Osteocyte (in vitro differentiated cells): ENCODE results near the gene ZNF423. TPM values are rescaled to one million over a fixed set of nuclear protein-coding genes. Genes with fewer than 3 reads are reported as not detected.

Experiments used
- DNase-seq: peaks from one replicate; pipeline ENCODE4 v3.0.0; 2021; ENCODE audit warnings: mixed read lengths; ENCODE audit not compliant: unreplicated experiment; ENCODE audit errors: extremely low spot score
- H3K27ac Mint-ChIP-seq: one replicate; pipeline ENCODE4 v1.8.0; 2021; ENCODE audit warnings: mild to moderate bottlenecking, mixed read lengths; ENCODE audit not compliant: unreplicated experiment
- H3K27me3 Mint-ChIP-seq: one replicate; pipeline ENCODE4 v1.8.0; 2021; ENCODE audit warnings: mixed read lengths; ENCODE audit not compliant: unreplicated experiment
- H3K36me3 Mint-ChIP-seq: one replicate; pipeline ENCODE4 v1.8.0; 2021; ENCODE audit warnings: mixed read lengths; ENCODE audit not compliant: unreplicated experiment
- H3K4me1 Mint-ChIP-seq: one replicate; pipeline ENCODE4 v1.8.0; 2021; ENCODE audit warnings: mixed read lengths; ENCODE audit not compliant: unreplicated experiment
- H3K4me3 Mint-ChIP-seq: one replicate; pipeline ENCODE4 v1.8.0; 2021; ENCODE audit warnings: mild to moderate bottlenecking, moderate library complexity, mixed read lengths; ENCODE audit not compliant: unreplicated experiment
- H3K9me3 Mint-ChIP-seq: one replicate; pipeline ENCODE4 v1.8.0; 2021; ENCODE audit warnings: mixed read lengths; ENCODE audit not compliant: unreplicated experiment
- CTCF ChIP-seq: fragments of 200-600 bp; sonication (generic); IDR thresholded peaks from 2 replicates; pipeline ENCODE4 v1.5.0; 2021; ENCODE audit warnings: antibody characterized with exemption, mild to moderate bottlenecking, moderate library complexity
- total RNA-seq: library from RNA; stranded (reverse); gene quantifications from 2 replicates; pipeline ENCODE4 v1.2.1, GENCODE V29; 2021

ZNF423 gene
- total RNA-seq, 1 donor from 2014 or later = 25.1 TPM

GRCh38 chr16:49663081-49664065 lies 192.5 kb downstream of the ZNF423 start:
- no peaks in the 10 kb centered on the region for H3K27me3 Mint-ChIP-seq
- no peak for DNase-seq
- no peak for TF ChIP-seq CTCF
- H3K9me3 Mint-ChIP-seq = no peaks in the 10 kb centered on the region
- H3K27ac Mint-ChIP-seq = peak overlapping the region; percentile 83
- no peaks in the 10 kb centered on the region for H3K36me3 Mint-ChIP-seq
- no peak overlapping the region for H3K4me3 Mint-ChIP-seq
- H3K4me1 Mint-ChIP-seq = peaks cover 22% of the 10 kb centered on the region

- TF ChIP-seq CTCF = no peak
- H3K9me3 Mint-ChIP-seq = no peaks in the 10 kb centered on the region
- no peaks in the 10 kb centered on the region for H3K27me3 Mint-ChIP-seq
- H3K36me3 Mint-ChIP-seq = no peaks in the 10 kb centered on the region
- peaks cover 22% of the 10 kb centered on the region for H3K4me1 Mint-ChIP-seq
- H3K27ac Mint-ChIP-seq = peak overlapping the region; percentile 83
- no peak for DNase-seq
- H3K4me3 Mint-ChIP-seq = no peak overlapping the region
Observed at GRCh38 chr16:49662569-49662968, 193.3 kb downstream of the ZNF423 start.

- Mint-ChIP-seq H3K9me3 (no peaks in the 10 kb centered on the region), H3K4me1 (peaks cover 22% of the 10 kb centered on the region), H3K36me3 (no peaks in the 10 kb centered on the region), H3K27ac (no peak overlapping the region), H3K4me3 (no peak overlapping the region), H3K27me3 (no peaks in the 10 kb centered on the region)
- no peak for DNase-seq
- TF ChIP-seq CTCF = no peak
Observed at GRCh38 chr16:49661465-49662187, 194.3 kb downstream of the ZNF423 start.

GRCh38 chr16:49660626-49661025 lies 195.3 kb downstream of the ZNF423 start:
- Mint-ChIP-seq H3K4me3 (no peak overlapping the region), H3K36me3 (no peaks in the 10 kb centered on the region), H3K4me1 (peaks cover 21% of the 10 kb centered on the region), H3K27me3 (no peaks in the 10 kb centered on the region), H3K27ac (no peak overlapping the region), H3K9me3 (no peaks in the 10 kb centered on the region)
- no peak for TF ChIP-seq CTCF
- no peak for DNase-seq

- H3K9me3 Mint-ChIP-seq = no peaks in the 10 kb centered on the region
- H3K27me3 Mint-ChIP-seq = no peaks in the 10 kb centered on the region
- H3K27ac Mint-ChIP-seq = no peak overlapping the region
- H3K4me1 Mint-ChIP-seq = peaks cover 20% of the 10 kb centered on the region
- no peak for TF ChIP-seq CTCF
- no peak overlapping the region for H3K4me3 Mint-ChIP-seq
- no peaks in the 10 kb centered on the region for H3K36me3 Mint-ChIP-seq
- no peak for DNase-seq
Observed at GRCh38 chr16:49659356-49659755, 196.6 kb downstream of the ZNF423 start.
